OCI-LY1 (cell line): ENCODE data around the gene MRS2.

ENCODE experiments used
- EZH2 ChIP-seq: fragments of 200-600 bp; sonication (generic), shearing (Covaris generic); IDR thresholded peaks from 2 replicates; pipeline ENCODE4 v1.8.0; 2017; ENCODE audit warnings: borderline replicate concordance, mixed run types, mild to moderate bottlenecking, antibody characterized with exemption, low read length, moderate library complexity, mixed read lengths
- TF ChIP-seq, protein P1 (sequence below): fragments of 200-600 bp; sonication (generic), shearing (Covaris generic); IDR thresholded peaks from 2 replicates; pipeline ENCODE4 v1.5.1; 2017; ENCODE audit warnings: mild to moderate bottlenecking, antibody characterized with exemption, low read length, moderate library complexity, mixed read lengths

DNA sequence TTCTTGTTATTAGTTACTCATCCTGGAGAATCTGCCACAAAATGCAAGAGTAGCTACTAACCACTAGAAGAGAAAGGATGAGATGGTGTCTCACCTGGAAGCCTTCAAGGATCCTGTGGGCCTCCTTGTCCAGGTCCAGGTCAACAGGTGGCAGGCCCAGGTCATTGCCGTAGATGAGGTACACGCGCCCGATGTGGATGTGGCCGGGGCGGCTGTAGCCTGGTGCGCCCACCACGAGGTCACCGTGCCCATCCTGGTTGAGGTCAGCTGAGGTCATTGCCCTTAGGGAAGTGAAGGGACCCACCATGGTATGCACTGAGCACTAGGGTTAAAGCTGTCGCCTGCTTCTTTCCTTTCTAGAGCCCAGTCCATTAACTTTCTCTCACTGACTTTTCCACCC lies 51.2 kb downstream of the MRS2 start:
- no peak for TF ChIP-seq EZH2
- TF ChIP-seq, protein P1, sequence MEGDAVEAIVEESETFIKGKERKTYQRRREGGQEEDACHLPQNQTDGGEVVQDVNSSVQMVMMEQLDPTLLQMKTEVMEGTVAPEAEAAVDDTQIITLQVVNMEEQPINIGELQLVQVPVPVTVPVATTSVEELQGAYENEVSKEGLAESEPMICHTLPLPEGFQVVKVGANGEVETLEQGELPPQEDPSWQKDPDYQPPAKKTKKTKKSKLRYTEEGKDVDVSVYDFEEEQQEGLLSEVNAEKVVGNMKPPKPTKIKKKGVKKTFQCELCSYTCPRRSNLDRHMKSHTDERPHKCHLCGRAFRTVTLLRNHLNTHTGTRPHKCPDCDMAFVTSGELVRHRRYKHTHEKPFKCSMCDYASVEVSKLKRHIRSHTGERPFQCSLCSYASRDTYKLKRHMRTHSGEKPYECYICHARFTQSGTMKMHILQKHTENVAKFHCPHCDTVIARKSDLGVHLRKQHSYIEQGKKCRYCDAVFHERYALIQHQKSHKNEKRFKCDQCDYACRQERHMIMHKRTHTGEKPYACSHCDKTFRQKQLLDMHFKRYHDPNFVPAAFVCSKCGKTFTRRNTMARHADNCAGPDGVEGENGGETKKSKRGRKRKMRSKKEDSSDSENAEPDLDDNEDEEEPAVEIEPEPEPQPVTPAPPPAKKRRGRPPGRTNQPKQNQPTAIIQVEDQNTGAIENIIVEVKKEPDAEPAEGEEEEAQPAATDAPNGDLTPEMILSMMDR = no peak
